GM21390 (cell line): ENCODE data around the gene TUBB.
"Not testable (repeated sequence)": the region's sequence is repeated elsewhere in the genome, so short reads cannot be mapped to it uniquely, and the experiment has no call there.

Experiments used
- ATAC-seq: cut with Tn5 transposase; IDR thresholded peaks from one replicate; pipeline ENCODE4 v1.9.1; 2021; ENCODE audit not compliant: unreplicated experiment

Gene TUBB

GRCh38 chr6:30738532-30738931 lies 18.4 kb downstream of the TUBB start:
- ATAC-seq = no peak

GRCh38 chr6:30740540-30740870 lies 20.4 kb downstream of the TUBB start:
- ATAC-seq = no peak

GRCh38 chr6:30741063-30741779 lies 21.1 kb downstream of the TUBB start:
- no peak for ATAC-seq

GRCh38 chr6:30741789-30742315 lies 21.7 kb downstream of the TUBB start:
- peak; percentile 0 for ATAC-seq

GRCh38 chr6:30742316-30743098 lies 22.4 kb downstream of the TUBB start, which contains the start of gene FLOT1:
FLOT1 (minus strand) TSS chr6:30742687; CDS start chr6:30742189, 498 bp downstream.
- peak; percentile 76 for ATAC-seq

- ATAC-seq = no peak
These were observed 23.2 kb downstream of the TUBB start for GRCh38 chr6:30743099-30744053.

GRCh38 chr6:30744054-30744805 lies 24.1 kb downstream of the TUBB start, which contains the start of gene IER3:
IER3 (minus strand) TSS chr6:30744547; CDS start chr6:30744518, 29 bp downstream.
- ATAC-seq = no peak

GRCh38 chr6:30747300-30747687 lies 27.1 kb downstream of the TUBB start:
- no peak for ATAC-seq

- ATAC-seq = no peak
These were observed 28.0 kb downstream of the TUBB start for GRCh38 chr6:30747902-30748769.

- no peak for ATAC-seq
These were observed 28.8 kb downstream of the TUBB start for GRCh38 chr6:30748851-30749540.

- ATAC-seq = no peak
These were observed 29.6 kb downstream of the TUBB start for GRCh38 chr6:30749554-30750378.

- no peak for ATAC-seq
These were observed 30.2 kb downstream of the TUBB start for GRCh38 chr6:30750379-30750668.

GRCh38 chr6:30752157-30752927 lies 32.2 kb downstream of the TUBB start:
- ATAC-seq = no peak

GRCh38 chr6:30754631-30755030 lies 34.5 kb downstream of the TUBB start:
- ATAC-seq = no peak

GRCh38 chr6:30756405-30757003 lies 36.4 kb downstream of the TUBB start:
- not testable (repeated sequence) for ATAC-seq

GRCh38 chr6:30757261-30757904 lies 37.2 kb downstream of the TUBB start:
- no peak for ATAC-seq
